Measurements from ENCODE around the gene SEMA3F.

SEMA3F gene

GRCh38 chr3:50157827-50158529 is 2.9 kb downstream of the SEMA3F start:
- no peak for DNase-seq

- no peak for DNase-seq
These were observed 3.5 kb downstream of the SEMA3F start for GRCh38 chr3:50158530-50159146.

GRCh38 chr3:50160561-50160983 is 5.4 kb downstream of the SEMA3F start:
- DNase-seq: no peak

- DNase-seq: no peak
These were observed 6.2 kb downstream of the SEMA3F start for GRCh38 chr3:50161320-50161719.

DNA sequence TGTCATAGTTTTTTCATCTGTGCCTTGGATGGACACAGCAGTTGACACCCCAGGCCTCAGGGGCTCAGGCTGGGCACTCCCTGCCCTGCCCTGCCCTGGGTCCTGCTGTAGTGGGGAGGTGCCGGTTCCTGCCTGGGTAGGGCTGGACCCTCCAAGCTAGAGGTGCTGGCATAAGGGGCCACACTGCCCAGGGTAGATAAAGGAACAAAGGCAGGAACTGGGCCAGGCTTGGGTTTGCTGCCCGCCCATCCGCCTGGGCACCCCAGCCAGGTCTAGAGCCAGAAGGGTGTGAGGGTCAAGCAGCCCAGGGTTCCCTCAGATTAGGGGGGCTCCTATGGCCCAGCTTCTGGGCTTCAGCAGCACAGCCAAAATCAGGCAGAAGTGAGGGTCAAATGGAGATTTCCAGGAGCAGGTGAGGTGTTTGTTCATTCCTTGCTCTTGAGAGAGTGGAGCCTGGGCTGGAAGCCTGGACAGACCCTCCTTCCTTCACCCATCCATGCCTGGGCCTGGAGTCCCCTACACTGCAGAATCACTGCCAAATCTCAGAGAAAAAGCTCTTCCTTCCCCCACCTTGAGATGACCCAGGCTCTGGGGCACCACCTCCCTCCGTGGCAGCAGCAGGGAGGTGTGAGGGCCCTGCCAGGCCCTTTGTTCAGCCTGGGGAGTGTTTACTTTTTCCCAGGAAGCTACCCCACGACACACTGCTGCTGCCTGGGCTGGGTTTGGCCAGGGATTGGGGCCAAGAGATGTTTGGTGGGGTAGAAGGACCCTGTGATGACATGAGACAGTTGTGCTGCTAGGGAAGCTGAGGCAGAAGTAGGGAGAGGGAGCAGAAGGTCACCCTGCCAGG is 7.1 kb downstream of the SEMA3F start:
- no peak for DNase-seq

GRCh38 chr3:50163572-50164455 is 8.7 kb downstream of the SEMA3F start:
- DNase-seq: no peak

GRCh38 chr3:50164481-50164880 is 9.4 kb downstream of the SEMA3F start:
- no peak for DNase-seq

DNA sequence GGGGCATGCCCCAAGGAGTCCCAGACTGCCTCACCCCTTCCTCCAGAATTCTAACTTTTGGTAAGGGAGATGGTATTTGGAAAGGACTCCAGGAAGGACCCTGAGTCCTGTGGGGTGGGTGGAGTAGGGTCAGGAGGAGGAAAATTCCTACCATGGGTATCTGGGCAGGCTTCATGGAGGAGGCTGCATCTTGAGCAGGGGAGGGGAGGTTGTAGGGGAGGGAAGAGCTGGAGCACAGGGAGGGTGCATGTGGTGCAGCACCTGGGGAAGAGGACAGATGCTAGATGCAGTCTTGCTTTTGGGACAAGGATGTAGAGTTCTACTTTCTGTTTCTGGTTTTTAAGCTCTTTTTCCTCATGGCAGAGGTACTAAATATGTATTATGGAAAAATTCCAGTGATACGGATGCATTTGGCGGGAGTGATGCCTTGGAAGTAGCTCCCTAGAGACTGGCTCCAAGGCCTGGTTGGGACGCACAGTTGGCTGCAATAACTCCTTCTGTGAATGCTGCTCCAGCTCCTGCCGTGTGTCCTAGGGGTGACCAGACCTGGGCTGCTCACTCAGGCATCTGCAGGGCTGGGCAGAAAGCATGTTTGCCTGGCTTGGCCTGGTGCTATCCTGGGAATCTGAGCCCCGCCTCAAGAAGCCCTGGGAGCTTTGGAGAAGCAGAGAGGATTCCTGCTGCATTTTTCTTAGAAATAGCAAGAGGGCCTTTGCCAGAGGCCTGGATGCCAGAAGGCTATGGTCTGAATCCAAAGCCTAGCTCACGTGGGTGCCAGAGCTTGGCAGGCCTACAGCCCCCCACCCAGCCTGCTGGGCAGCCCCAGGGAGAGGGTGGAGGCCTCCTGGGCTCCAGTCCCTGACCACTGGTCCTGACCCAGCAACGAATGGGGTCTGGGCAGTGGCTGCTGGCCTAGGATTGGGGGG is 10.1 kb downstream of the SEMA3F start:
- DNase-seq: no peak

DNA sequence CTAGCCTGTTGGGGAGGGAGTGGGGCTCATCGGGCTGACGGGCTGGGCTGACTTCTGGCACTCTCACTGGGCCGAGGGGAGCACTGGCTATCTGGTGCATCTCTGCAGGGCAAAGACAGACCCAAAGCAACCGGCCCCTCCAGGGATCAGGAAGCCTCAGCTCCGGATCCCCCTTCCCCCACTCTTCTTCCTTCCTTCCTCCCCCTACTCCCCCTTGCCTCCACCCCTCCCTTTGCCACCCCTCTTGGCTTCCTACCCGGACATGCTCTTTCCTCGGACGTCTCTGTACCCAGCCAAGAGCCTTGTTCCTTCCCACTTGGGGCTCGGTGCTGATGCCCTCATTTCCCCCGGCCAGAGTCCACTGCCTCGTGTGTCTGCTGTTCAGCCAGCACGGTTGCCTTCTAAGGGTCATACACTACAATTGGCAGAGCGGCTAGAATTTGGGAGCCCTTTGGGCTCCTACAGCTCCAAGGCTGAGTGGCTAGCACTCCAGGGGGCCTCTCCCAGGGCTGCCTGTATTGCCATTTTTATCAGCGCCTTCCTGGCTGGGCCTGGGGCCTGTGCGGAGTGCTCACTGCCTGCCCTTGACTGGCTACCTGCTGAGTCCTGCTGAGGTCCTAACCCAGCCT is 10.9 kb downstream of the SEMA3F start:
- DNase-seq: no peak

- no peak for DNase-seq
These were observed 11.5 kb downstream of the SEMA3F start for GRCh38 chr3:50166620-50167019.

DNA sequence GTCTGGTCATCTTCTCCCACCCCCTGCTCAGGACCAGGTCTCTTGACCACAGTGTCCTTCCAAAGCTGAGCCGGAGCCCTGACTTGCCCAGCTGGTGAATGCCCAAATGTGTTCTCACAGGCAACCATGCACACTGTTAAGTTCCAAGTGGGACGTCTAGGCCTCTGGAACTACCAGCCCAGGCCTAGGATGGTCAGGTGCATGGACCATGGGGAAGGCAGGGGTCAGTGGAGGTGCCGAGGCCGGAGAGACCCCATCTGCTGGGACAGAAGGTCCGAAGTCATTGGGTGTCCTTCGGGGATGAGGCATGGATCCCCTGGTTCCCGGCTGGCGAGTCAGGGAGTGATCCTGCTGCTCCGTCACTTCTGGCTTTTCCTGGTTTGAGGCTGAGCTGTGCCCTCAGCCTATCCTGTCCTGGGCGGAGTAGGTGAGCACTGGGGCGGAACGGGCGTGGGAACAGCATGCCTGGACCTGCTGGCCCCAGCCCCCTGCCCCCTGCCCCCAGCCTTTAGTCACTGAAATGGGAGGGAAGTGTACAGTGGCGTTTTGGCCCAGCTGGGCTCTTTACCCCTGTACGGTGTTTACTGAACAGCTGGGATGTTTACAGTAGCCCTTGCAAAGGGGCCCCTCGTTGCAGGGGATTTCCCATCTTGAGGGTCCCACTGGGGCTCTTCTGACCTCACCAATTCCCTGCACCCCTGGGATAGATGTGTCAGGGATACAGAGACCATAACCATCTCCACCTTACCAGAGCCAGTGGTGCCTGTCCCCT is 12.1 kb downstream of the SEMA3F start:
- DNase-seq: no peak

GRCh38 chr3:50167841-50168209 is 12.7 kb downstream of the SEMA3F start:
- no peak for DNase-seq

- DNase-seq: no peak
These were observed 13.3 kb downstream of the SEMA3F start for GRCh38 chr3:50168388-50168787.

DNA sequence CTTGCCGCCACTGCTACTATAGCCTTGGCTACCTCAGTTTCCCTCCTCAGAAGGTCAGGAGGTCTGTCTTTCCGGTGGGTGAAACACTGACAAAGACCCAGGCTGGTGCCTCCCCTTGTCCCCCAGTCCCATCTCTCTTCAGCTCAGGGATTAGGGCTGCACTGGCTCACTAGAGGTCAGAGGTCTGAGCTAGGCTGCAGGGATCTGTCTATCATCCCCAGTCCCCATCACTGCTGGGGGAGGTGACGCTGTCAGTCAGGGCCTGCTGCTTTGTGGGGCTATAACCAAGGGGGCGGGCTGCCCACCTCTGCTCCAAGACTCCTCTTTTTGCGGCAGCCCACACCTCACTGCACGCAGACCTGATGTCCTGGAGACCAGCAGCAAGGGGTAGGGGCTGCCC is 13.7 kb downstream of the SEMA3F start:
- DNase-seq: no peak

DNA sequence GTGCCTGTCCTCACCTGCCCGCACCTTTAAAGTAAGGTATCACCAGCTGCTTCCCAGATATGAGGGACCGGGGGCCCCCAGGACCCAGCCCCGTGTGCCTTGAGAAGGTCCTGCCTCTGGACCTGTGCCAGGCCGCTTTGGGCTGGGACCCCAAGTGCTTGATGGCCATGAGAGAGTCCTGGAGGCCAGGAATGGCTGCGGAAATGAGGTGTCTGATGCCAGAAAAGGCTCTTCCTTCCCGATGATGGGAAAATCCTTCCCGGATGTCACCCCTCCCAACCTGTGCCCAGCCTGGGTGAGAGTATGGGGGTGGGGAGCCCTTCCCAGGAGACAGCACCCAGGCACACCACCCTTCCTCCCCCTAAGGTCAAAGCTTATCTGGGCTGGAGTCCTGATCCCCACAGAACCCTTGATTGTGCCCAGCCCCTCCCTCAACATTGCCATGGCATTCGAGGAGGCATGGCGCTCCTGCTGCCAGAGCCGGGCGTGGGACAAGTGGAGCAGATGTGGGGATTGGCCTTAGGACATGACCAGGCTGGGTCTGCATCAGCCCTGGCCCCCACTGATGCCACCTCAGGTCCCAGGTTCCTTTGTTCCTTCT is 14.2 kb downstream of the SEMA3F start:
- no peak for DNase-seq

GRCh38 chr3:50169858-50170257 is 14.7 kb downstream of the SEMA3F start:
- DNase-seq: no peak

GRCh38 chr3:50170689-50171088 is 15.6 kb downstream of the SEMA3F start:
- DNase-seq: no peak

DNA sequence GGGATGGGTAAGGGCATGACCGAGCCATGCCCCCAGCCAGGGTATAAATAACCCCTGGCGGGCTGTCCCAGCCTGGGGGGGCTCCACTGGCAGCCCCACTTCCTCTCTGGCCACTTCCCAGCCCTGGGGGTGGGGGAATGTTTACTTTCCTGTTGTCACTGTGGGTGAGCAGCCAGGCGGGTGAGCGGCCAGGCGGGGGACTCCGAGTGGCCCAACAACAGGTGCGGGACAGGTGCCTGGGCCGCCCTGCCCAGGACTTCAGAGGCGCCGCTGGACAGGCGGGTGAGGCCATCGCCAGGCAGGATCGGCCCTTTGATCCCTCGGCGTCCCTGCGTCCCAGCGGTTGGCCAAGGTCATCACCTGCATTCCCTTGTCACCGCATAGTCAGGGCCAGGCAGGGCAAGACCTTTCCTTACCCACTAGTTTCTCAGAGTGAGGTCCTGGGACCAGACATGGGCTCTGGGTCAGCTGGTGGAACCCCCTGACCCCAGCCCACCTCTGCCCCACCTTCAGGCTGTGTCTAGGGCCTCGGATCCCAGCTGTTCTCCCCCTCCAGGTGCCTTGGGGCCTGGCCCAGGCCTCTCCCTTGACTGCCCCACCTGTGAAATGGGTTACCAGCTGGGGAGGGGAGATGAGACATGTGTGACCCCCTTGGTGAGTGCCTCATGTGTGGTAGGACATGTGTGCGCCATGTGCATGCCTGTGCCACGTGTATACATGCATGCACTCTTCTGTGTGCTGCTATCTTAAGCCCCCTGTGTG is 16.6 kb downstream of the SEMA3F start:
- DNase-seq: no peak

DNA sequence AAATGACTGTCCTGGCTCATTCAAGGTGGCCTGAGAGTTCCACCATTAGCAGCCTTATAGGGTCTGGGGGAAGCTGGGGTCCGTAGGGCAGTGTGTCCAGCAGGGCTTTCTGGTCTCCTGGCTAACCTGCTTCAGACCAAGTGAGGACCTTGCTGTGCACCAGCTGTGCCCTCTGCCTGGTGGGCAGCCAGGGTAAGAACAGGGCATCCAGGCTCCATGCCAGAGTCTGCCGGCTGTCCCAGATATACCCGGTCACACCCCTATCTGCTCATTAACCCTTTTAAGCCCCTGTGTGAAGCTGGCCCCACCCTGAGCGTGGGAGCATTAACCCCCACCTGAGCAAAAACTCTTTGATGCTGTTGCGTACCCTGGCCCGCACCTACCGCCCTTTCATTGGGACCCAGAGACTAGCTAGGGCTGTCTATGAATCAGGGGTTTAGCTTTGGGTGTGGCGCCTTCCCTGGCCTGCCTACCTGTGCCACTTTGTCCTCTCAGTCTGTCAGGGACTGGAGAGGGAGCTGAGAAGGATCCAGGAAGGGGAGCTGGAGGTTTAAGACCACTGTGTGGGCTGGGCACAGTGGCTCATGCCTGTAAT is 17.6 kb downstream of the SEMA3F start:
- DNase-seq: no peak

All from activated CD4-positive, CD25-positive, alpha-beta regulatory T cell treated with anti-CD3 and anti-CD28 coated beads, Interleukin-2, amount 50 U/mL, for 72 hours (primary cell).